ENCODE measurements around the gene SEC31B.

Gene SEC31B

DNA sequence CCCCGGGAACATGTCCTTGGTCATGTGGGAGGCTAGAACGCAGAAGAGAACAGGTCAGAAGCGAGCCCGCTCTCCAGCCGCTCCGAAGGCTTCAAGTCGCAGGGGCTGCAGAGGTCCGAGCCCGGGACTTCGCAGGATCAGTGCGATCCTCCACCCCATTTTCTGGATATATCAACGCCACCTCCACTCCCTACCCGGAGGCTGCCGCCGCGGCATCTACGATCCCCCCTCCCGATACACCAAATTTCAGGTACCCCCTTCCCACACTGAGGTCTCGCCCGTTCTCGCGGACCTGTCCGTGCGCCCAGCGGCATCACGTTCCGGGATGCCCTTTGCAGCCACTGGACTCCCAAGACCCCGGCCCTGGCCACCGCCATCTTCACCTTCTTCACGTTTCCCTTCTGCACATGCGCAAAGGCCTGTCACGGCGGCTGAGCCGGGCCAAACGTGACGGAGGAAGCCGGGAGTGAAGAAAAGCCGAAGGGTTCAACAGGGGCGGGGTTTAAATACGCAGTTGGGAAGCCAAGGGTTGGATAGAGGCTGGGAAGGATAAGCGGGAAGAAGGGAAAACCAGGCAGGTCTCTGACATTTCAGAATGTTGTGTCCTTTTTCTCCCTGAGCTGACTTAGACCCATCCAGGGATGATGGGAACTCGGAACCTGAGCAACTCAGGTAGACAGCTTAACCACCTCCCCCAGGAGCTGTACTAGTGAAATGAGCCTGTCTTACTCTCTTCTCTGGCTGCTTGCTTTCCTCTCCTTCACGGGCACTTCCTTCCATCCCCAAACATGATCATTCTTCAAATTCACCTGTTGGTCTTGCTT lies 10.0 kb upstream of the SEC31B start, which contains the start of gene NDUFB8:
NDUFB8 (minus strand) TSS at position 397 of the 824 bp plus-strand sequence; CDS start at position 377, 20 bp downstream.
- DNase-seq (ENCODE audit: low spot score): peak; percentile 93

DNA sequence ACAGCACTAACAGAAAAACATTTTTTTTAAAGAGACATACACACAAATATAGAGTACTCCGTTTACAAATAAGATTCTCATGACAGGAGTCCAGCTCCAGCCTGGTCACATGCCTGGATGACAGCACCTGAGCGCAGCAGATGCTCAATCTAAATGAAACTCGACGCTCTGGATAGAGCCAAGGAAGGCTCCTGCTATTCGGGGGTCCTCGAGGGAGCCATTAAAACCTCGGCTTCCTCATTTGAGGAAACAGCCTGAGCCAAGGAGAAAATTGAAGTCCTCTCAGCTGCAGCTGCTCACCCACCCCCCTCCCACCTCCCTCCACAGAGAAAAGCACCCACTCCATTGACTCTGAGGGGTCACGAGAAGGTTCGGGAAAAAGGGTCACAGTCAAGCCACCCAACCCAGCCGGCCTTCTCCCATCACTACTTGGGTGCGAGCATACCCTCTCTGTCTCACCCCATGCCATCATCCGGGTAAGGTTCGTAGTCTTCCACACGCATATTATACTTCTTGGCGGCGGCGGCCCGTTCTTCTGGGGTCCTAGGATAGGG lies 9.3 kb upstream of the SEC31B start:
- no peak for DNase-seq (ENCODE audit: low spot score)

DNA sequence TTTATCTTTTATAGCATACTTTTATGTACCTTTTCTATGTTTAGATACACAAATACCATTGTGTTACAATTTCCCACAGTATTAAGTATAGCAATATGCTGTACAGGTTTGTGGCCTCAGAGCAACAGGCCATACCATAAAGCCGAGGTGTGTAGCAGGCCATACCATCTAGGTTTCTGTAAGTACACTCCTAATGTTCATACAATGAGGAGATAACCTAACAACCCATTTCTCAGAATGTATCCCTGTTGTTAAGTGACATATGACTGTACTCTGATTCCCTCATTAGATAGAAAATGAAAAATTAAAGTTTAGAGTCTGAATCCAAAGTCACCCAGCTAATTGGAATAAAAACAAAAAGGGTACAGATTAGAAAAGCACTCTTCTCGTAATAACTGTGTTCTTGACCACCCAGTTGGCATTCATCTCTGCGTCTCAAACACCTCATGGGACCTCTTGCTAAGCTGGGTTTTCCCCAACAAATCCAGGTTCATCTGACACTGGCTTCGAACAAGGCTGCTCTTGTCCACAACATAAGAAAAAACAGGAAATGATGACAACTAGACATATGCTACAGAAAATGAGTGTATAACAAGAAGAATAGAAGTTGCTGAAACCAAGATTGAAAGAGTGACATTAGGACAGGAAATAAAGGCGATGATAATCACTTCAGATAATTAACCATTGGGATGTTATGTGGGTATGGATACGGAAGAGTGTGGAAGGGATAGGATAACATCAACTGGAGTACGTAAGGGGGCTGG lies 8.6 kb upstream of the SEC31B start:
- DNase-seq (ENCODE audit: low spot score): no peak

DNA sequence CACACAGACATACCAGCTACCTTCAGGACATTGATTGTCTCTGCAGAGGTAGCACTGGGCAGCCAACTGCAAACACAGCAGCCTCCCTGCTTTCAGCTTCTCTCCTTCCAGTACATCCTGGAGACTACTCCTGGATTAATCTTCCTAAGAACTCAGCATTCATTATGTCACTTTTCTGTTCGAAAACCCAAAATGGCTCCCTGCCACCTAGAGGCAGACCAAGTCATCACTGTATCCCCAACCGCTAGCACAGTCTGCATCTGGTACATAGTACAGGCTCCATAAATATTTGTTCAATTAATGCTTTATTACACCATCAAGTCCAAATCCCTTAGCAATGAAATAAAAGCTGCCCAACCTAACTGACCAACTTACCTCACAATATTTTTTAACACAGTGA lies 5.0 kb upstream of the SEC31B start:
- DNase-seq (ENCODE audit: low spot score): no peak

DNA sequence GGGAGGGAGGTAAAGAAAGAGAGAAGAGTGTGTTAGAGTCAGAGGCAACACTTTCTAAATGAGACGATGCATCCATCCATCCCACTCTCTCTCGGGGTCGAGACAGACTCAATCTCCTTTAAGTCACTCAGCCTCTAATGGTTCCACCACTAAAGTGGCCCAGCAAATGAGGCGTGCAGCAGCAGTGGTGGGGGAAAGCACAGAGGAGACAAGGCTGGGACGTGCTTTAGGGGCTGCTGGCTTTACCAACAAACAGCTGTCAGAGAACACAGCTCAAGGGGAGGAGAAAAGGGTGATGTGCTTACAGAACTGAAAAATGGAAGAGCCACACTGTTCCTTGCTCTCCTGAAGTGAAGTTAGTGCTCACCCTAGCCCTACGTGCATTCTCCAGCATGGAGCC lies 4.5 kb upstream of the SEC31B start:
- no peak for DNase-seq (ENCODE audit: low spot score)

DNA sequence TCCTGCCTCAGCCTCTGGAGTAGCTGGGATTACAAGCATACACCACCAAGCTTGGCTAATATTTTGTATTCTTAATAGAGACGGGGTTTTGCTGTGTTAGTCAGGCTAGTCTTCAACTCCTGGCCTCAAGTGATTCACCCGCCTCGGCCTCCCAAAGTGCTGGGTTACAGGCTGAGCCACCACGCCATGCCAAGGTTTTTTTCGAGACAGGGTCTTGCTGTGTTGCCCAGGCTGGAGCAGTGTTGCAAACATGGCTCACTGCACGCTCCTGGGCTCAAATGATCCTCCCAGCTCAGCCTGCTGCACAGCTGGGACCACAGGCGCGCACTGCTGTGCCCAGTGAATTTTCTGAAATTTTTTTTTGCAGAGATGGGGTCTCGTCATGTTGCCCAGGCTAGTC lies 3.3 kb upstream of the SEC31B start:
- DNase-seq (ENCODE audit: low spot score): no peak

DNA sequence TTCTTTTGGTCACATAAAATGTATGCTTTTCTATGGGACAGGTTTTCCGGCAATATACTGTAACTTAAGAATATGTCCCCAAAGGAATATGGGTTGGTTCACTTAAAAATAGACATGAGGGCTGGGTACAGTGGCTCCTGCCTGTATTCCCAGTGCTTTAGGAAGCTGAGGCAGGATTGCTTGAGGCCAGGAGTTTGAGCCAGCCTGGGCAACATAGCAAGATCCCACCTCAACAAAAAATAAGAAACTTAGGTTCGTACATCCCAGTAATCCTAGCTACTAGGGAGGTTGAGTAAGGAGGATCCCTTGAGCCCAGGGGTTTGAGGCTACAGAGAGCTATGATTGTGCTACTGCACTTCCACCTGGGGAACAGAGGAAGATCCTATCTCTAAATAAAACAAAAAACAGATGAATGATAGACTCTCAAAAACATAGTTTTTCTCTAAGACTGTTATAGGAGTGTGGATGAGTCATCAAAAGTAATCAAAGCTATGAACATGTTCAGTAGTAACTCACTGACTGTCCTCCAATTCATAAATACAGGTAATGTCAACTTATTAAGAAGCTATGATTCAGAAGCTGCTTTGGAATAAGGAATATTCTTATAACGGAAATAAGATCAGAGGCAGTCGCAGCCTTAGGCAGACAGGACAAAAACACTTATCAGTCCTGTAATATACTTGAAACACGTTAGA lies 2.6 kb upstream of the SEC31B start:
- DNase-seq (ENCODE audit: low spot score): no peak

DNA sequence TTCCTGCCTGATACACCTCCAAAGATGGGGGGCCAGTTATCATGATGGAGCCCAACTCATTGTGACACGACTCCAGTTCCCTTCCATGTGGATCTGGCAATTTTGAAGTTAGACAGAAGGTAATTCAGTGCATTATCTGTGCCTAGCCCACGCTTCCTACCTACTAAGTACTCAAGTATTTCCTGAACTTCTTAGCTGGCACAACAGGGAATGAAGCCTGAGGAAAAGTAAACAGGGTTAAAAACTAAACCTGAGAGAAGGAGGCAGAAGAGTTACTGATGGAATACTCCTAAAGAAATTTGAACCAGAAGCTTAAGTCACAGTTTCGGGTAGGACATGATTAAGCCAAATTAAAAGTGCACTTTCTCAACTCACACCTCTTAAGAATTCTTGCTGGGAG lies 1.1 kb upstream of the SEC31B start:
- no peak for DNase-seq (ENCODE audit: low spot score)

DNA sequence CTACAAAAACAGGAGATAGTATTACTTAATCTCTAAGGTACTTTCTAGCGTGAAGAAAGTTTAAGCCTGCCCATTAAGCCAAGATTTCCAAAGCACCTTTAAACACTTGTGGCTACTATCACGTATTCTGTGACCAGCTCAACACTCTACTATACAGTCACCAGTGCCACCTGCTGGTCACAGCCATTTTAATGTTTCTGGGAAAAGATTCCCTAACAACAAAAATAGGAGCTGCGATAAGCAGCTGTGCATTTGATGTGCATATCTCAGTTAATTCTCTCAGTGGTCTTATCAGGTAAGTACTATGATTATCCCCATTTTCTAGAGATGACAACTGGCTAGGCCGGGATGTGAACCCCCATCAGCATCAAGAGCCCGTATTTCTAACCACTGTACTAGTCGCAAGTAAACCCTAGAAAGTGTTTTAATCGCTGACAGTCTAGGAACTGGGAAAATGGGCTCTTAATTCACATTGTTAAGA lies 860 bp downstream of the SEC31B start:
- peak; percentile 72 for DNase-seq (ENCODE audit: low spot score)

DNA sequence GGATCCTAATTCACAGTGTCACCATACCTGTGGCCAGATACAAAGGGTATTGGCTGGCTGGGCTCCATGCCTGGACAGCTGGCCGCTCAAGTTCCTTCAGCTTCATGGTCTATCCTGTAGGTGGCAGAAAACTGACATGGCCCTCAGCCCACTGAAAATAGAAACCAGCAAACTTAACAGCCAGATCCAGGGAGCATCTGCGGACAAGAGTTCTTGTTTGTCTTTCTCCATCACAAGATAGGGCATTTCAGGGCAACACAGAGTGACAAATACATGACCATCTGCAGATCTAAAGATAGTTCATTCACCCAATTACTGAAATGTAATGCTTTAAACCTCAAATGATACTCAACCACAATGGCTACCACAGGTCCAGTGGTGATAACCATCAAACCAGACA lies 2.8 kb downstream of the SEC31B start:
- no peak for DNase-seq (ENCODE audit: low spot score)

DNA sequence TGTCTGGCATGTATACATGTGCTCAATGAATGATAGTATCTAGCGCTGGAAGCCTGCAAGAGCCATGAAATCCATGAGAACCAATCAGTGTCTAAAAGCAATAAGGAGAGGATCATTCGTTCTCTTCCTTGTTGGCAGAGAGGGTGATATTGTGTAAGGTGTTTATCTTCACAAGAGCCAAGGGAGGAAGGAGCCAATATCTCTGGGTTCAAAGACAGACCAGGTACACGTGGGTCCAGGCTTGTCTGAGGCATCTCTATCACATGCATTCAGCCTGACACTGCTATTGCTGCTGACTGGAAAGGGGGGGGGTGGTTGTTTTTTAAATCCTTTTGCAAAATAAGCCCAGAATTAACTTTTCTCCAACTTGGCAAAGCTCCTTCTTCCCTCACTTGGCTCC lies 4.0 kb downstream of the SEC31B start:
- no peak for DNase-seq (ENCODE audit: low spot score)

DNA sequence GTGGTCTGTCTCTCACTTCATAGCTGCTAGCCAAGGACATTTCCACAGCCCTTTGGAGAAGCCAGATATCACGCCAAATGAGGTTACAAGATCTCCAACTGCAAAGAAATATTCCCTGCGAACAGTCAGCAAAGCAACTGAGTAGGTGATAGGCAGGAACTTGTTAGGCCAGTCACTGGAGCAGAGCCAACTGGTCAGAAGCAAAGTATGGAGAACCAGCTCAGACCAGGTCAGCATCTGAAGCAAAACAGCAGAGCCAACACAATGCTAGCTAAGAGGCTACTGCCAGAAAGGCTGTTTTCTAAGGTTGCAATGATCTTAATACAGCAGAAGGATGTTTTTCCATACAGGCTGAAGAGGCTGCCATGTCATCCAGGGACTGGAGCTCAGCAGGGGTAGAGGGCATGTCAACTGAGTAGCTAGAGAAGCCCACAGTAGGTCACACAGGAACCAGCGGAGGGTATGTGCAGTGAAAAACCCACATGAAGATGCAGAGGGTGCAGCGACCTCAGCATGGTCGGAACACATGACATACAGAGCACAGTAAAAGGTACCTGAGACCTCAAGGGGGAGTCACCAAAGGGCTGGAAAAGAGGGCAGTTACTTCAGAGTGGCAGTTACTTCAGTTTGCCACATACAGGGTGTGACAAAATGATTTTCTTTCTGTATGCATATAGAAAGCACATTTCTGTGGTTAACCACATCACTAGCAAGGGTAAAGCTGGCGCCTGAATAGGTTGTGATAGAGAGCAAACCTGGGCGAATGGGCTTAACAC lies 8.9 kb downstream of the SEC31B start:
- DNase-seq (ENCODE audit: low spot score): no peak

DNA sequence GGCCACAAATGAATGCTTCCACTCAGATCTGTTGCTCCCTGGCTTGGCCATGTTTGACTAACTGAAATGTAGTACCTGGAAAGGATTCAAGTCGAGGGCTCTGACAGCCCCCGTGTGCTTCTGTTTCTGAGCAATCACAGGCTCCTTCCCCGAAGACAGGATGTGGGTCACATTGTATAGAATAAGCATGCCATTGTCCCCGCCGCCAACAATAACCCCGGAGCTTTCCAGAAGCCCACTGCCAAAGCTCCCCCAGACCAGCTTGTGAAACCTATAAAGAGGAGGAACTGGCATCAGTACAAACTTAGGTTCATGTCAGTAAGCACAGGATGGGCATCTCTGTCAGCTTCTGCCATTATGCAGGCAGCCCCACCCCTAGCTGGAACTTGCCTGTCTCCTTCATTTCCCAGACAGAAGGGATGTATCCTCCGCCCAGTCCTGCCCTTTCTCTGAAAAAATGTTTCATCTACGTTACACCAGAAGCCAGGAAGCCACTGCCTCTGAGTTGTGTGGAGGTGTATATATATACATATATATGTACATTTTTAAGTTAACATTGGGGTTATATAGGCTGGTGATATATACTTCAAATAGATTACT lies 10.3 kb downstream of the SEC31B start:
- no peak for DNase-seq (ENCODE audit: low spot score)

DNA sequence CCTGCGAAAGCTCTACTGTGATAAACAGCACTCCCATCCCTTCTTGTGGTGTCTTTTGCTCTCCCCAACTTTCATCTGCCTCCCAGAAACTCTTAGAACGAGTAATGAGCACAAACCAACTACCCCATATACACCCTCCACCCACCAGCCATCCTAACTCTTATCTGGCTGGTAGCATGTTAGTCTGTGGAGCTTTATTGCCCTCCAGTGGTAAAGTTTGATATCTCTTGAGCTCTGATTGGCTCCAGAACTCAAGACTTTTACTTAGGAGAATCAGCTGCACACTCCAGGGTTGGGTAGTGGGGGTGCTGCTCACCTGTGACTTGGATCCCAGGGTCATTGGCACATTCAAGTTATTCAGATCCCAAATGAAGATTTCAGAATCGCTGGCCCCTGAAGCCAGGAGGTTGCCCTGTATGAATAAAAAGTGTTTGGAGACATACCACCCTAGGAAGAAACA lies 10.9 kb downstream of the SEC31B start:
- peak; percentile 76 for DNase-seq (ENCODE audit: low spot score)

DNA sequence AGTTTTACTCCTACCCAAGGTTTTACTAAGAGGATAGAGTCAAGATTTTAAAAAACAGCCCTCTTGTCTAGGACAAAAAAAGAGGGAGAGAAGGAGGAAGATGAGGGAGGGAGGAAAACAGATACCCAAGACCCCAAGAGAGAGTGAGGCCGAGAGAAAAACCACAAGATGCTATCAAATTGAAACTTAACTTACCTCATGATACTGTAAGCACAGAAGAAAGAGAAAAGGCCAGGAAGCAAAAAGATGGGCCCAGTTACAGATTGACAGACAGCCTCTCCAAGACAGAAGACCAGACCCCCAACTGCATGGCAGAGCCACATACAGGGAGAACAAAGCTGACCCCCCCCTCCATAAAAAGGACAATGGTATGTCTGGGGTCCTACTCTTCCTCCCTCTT lies 11.4 kb downstream of the SEC31B start:
- no peak for DNase-seq (ENCODE audit: low spot score)

DNA sequence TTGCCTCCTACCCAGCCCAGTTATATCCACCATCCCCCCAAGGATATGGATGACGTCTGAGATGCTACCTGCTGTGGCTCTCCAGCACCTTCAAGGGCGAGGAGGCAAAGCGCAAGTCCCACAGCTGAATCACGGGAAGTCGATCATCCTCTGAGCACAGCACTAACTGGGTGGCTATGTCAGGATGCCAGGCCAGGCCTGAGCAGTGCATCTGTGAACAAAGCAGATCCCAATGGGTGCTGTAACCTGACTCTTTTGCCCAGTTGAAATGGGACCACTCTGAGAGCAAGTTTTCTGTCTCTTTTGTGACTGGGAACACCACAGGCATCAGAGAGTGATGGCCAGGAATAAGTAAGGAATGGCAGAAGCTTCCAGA lies 12.3 kb downstream of the SEC31B start:
- no peak for DNase-seq (ENCODE audit: low spot score)

DNA sequence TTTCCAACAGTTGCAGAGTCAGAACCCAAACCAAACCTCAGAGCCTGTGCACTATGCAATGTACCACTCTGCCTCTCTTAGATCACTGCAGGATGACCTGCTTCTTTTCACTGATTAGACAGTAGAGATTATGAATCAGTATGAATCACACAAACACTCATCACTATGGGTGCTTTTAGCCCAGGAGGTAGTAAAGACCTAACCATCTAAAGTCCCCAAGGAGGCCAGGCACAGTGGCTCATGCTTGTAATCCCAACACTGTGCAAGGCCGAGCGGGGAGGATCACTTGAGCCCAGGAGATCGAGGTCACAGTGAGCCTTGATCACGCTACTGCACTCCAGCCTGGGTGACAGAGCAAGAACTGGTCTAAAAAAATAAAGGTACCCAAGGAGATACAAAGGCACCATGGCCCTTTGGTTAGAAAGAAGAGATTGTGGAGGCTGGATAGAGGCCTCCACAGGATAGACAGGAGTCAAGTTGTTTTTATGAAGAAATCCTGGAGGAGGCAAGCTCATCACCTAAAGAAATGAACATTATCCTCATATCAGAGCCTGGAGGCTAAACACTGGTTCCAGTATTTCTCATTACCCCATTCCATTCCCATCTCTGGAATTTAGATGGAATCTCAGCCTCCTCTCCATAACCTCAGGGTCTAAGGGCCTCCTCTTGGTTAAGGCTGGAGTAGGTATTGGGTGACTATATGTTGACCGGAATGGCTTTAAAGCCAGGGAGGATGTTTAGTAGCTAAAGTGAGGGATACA lies 12.9 kb downstream of the SEC31B start:
- DNase-seq (ENCODE audit: low spot score): peak; percentile 81

DNA sequence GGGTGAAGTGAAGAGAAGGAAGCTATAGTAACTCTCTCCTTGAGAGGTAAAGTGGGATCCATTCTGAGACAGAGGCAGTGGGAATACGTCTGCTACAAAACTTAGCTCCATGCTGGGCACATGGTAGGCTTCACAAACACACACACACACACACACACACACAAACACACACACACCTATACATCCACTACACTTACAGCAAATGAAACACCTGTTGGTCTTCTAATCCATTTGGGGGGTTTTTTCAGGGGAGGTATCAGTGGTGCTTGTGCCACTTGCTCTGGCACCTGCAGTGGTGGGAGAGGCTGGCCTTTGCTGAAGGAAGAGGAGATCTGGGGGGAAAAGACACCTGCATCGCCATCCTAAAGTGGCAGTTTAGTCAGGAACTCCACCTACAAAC lies 14.5 kb downstream of the SEC31B start:
- DNase-seq (ENCODE audit: low spot score): no peak

DNA sequence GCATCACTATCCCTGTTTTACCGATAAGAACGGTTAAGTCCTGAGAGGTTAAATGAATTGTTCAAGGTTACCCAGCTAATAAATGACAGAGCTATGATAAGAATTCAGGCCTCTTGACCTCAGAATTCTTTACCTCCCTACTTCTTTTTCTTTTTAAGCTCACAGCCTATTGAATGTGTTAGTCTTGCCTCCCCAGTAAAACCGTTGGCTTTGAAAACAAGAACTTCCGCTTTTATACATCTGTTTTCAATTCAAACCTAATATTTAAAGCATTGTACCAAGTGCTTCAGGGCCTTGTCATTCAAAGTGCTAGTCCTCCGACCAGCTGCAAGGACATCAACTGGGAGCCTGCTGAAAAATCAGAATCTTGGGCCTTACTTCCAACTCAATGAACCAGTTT lies 15.6 kb downstream of the SEC31B start:
- DNase-seq (ENCODE audit: low spot score): no peak

DNA sequence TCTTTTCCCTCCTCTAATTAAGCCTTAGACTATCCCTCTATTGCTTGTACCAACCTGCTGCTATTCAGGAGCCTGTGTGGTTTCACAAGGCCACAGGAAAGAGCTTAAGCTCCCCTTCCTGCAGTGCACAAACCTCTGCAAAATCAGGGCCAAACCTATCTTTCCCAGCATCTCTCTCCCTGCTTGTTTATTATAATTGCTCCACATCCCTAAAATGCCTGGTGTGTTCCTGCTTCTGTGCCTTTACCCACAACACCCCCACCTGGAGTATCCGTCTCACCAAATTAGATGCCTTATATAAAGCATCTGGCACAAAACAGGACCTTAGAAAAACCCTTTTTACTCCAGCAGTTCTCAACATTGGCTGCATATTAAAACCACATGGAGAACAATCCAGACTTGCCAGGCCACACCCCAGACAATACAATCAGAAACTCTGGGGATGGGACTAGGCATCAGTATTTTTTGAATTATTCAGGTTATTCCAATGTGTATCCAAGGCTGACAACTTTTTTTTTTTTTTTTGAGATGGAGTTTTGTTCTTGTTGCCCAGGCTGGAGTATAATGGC lies 16.7 kb downstream of the SEC31B start:
- DNase-seq (ENCODE audit: low spot score): peak; percentile 34
